Renal cortex interstitium (tissue), 11 donors: Measurements from ENCODE around the gene SARNP. TPM values are rescaled to one million over a fixed set of nuclear protein-coding genes. Genes with fewer than 3 reads are reported as not detected.

Experiments used
- DNase-seq, 11 donors: peaks; one replicate each; pipeline ENCODE4 v3.0.0-alpha.2; 2013; ENCODE audit warnings: low read depth in 9 of 11, low spot score in 4 of 11; ENCODE audit errors: extremely low read depth in 1 of 11
- polyA plus RNA-seq, 3 donors: library from polyadenylated mRNA; unstranded; fragments of 120-200 nt; gene quantifications; one replicate each; pipeline ENCODE4 v1.2.1, GENCODE V29; 2013; ENCODE audit not compliant: insufficient read length in 3 of 3

Gene SARNP
- polyA plus RNA-seq, 3 donors, result 97.2 to 143 (median 119) TPM

DNA sequence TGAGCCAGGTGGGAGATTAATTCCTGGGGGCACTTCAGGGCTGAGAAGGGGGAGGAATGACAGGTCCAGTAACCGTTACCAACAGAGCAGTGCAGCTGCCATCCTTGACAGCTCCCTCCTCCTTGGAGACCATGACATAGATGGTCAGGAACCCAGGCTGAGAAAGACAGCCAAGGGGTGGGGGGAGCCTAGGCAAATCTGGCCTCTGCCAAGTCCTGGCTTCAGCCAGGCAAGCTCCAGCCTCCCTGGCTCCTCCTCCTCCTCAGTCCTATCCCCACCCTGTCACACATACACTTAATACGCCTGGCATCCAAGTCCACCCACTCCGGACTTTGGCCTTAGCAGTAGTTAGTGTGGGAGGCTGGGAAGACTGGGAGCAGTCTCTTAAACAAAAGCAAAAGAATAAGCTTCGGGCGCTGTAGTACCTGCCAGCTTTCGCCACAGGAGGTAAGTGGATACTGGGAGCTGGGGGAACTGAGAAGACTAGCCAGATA, 97.4 kb downstream of the SARNP start, which contains the start of gene RDH5:
RDH5 (plus strand) TSS at position 323 of the 494 bp plus-strand sequence. CDS start 792 bp downstream, outside the sequence.
- no peak for DNase-seq

DNA sequence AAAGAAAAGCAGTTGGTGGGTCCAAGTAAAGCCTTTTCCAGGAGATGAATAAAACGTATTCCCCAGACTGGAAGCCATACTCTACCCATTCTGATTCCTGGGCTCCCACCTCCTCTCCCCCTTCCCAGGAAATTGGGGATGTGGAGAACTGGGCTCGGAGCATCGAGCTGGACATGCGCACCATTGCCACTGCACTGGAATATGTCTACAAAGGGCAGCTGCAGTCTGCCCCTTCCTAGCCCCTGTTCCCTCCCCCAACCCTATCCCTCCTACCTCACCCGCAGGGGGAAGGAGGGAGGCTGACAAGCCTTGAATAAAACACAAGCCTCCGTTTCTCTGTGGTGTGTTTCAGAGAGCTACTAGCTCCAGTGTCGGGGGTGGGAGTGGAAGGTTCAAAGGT, 98.2 kb downstream of the SARNP start:
- no peak for DNase-seq

DNA sequence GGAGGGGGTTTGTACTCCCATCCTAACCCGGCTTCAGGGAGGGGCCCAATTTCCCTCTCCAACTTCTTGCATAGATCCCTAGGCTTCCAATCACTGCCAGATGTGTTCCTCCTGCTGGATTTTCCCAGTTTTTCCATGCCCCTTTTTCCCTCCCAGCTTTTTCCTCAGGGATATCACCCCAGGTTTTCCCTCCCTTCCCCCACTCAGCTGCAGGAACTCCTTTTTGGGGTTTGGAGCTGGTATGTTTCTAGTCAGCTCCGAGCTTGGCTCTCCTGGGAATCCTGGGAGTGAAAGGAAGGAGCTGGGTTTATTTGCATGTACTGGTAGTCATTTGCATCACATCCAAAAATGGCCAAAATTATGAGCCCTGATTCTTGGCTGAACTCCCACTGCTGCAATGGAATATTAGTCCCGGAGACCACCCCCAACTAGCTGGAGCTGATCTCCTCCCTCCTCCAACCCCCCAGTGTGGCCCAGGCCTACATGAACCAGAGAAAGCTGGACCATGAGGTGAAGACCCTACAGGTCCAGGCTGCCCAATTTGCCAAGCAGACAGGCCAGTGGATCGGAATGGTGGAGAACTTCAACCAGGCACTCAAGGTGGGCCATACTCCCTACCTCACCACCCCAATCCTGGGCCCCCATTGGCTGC, 98.8 kb downstream of the SARNP start:
- no peak for DNase-seq

DNA sequence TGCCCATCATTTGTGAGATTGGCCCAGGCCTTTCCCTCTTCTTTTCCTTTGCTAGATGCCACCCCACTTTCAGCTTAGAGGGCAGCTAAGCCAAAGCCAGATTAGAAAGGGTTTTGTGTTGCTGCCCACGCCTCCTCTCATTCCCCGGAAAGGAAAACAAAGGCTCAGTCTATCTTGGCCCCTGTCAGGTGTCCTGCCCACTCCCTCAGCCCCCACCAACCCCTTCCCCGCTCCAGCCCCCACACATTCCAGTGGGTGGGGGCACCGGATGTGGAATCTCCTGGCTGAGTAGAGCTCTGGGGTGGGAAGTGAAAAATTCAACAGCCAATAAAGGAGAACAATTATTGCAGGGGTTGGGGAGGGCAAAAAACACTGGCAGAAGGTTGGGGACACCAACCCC, 99.5 kb downstream of the SARNP start:
- DNase-seq, result no peak

DNA sequence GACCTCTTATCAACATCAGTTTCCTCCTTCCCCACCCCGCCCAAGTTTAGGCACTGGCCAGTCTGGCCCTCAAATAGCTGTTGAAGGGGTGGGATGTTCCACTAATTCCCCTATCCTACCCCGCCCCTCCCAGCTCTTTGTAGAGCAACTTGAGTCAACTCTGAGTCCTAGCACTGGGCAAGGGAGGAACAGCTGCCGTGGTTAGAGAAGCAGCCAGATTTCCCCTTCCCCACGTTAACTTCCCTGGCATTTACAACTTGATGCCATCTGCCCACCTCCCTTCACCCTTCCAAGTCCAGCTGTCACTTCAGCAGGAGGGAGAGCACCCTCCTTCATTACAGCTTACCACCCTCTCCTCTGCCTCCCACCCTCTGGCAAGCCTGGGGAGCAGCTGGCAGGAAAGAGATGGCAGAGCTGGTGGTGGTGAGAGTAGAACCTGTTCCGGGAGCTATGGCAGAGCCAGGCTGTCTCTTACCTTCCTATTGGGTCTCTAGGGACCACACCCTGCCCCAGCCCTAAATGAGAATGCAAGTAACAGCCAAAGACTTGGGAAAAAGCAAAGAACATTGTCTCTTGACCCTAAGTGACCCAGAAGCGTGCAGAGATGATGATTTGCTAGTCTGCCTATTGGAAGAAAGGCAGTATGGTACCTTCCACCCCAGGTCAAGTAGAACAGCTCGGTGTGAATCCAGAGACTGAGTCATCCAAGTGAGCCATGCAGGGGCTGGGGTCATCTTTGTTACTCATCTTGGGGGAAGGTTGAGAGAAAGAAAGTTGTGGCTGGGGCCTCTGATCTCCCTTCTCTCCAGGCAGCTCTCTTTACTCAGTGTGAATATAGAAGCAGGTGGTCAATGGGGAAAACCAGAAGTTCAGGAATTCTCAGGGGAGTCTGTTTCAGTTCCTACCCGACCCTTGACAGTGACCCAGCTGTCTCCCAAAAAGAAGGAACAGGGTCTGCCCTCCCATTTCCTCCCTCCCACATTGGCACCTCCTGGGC, 100.2 kb downstream of the SARNP start:
- no peak for DNase-seq

DNA sequence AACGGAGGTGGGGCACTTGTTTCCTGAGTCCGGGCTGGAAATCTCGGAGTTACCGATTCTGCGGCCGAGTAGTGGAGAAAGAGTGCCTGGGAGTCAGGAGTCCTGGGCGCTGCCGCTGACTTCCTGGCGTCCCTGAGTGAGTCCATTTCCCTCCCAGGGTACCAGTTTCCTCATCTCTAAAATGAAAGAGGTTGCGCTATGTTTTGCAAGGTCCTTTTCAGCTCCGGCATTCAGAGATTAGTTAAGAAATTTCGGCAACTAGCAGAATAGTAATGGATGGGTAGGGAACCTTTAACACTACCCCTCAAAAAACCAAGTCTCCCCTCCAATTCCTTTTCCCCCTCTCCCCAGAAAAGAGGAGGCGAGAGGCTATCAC, 101.0 kb downstream of the SARNP start:
- DNase-seq, result no peak

DNA sequence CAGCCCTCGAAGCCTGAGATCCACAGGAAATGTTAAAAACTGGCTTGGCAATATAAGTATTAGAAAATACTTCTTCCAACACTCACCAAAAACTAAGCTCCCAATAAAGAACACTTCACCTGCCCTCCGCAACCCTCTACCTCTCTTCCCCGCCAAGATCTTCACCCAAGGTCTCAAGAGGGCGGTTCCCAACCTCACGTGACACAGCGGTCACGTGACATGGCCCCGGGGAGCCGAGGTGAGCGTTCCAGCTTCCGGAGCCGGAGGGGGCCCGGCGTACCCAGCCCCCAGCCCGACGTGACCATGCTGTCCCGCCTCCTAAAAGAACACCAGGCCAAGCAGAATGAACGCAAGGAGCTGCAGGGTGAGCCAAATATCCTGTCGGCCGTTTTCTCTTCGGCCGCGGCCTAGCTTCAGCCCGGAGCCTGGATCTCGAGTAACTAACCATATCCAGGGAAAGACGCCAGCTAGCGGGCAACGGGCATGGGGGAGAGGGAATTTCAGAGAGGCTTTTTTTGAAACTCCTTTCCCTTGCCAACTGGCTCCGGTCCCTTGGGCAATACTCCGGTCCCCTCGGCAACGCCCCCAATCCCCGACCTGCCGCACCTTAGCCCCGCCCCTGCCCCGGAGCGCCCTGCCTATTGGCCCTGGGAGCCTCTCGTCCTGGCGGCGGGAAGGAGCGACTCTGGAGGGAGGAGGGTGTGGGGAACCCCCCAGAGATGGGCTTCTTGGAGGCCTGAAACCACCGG, 101.5 kb downstream of the SARNP start, which contains the start of gene BLOC1S1:
BLOC1S1 (plus strand) TSS at position 214 of the 749 bp plus-strand sequence; CDS start at position 220, 6 bp downstream.
- DNase-seq, result peak in 9 of 11 donors; percentile 90 to 98 (median 92)

DNA sequence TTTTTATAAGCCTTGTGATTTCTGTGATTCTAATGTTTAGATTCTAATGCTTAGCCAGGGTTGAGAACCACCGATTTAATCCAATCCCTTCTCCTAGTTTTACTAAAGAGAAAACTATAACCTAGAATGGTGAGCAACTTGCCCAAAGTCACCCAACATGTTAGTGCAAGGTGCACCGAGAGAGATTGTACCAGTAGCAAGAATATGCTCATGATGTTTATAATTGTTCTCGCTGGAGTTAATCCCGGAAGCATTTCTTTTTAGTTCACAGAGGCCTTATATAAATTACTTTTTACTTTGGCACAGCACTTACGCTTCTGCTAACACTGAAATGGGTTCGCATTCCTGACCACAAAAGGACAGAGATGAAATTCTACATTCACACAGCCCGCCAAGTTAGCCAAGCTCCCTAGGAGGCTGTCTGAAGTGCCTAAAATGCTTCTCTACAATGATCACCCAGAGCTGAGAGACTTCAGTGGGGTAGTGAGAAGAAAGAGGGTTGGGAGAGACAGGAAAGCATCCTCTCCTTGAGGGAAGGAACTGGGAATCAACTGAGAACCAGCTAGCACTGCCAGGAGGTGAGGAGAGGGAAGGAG, 102.3 kb downstream of the SARNP start:
- no peak for DNase-seq

DNA sequence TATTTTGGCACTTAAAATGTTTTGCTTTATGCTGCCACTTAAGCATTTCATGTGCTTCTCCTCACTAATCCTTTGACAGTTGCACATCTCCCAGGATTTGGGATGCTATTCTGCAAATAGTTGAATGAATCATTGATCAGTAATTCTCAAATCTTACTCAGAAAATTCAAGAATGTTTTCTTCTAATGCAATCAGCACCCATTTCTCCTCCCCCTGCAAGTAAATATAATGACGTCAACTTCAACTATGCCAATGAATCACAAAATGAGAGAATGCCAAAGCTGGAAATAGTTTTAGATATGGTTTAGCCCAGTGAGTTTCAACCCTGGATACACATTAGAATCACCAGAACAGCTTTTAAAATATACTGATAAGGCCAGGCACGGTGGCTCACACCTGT, 103.8 kb downstream of the SARNP start:
- DNase-seq, result no peak

DNA sequence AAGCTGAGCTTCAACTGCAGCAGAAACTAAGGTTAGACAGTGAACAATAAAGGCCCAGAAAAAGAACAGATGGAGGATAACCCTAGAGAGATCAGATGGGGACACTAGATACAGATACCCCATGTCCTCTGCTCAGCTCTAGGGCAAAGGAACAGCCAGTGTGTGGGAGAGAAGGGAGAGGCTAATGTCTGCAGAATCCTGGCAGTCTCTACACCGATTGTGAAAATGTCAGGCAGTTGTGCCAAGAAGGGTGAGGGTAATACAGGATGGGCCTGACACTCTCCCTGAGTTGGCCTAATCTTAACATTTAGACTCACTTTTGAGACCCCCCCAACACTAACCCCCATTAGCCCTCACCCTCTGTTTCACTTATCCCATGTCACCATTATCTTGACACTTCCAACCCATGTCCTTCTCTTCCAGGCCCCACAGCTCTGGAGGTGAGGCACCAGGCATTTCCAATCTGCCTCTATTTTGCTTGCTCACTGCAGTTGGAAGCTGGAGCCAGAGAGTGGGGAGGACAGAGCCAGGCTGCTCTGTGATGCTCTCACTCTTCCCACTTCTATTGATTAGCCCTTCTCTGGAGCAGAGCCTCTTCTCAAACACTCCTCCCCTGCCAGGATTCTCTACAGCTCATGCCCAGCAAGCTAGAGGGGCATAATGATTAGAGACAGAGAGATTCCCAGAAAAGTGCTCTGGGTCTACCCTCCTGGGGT, 104.7 kb downstream of the SARNP start:
- no peak for DNase-seq

DNA sequence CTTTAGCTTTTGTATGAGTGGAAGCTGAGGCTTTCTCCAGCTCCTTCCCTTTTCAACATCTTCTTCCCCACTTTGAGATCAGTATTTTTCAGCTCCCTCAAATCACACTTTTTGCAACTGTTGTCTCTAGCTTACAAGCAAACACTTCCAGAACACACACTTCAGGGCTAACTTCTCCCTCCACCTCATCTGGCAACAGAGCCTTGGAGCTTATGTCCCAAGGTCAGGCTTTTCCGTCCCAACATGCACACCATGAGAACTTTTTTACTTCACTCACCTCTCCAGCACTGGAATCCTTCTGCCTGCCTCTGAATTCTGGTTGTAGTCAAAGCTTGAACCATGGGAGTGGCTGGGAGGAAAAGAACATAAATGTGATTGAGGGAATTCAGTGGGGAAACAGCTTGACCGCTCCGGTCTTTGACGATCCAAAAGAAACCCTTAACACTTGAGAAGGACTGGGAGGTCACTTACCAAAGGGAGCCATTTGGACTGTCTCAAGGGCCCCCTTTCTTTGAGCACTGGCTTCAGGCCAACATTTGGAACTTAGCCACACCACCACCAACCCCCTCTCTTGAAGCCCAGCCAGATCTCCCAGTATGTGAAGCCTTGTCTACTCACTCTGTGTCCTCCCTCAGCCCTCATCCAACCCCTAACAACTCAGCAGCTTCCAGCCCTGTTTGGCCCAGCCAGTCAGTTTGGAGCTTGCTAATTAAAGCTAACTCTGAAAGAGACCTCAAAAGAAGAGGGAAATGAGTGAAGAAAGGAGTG, 105.6 kb downstream of the SARNP start:
- DNase-seq, result peak in 1 of 11 donors; percentile 64

DNA sequence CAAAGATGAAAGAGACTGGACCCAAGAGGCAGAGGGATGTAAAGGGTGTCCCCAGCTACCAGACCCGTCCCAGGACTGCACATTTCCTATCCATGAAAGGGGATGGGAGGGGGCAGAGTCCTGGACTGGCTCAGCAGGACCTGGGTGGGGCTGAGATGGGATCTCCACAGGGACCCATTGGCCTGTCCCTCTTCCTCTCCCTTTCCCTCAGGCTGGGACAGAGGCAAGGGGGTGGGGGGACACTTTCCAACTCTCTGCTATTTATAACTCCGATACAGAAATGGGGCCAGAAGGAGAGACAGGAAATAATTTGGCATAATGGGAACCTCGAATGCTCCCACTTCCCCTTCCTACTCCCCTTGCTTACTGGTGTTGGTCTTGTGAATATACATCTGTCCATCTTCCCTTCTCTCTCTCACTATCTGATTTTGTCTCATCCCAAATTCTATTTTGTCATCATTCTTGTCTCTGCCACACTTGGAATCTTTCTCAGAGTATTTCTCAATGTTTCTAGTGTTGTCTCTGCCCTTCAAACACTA, 108.8 kb downstream of the SARNP start:
- DNase-seq, result no peak

DNA sequence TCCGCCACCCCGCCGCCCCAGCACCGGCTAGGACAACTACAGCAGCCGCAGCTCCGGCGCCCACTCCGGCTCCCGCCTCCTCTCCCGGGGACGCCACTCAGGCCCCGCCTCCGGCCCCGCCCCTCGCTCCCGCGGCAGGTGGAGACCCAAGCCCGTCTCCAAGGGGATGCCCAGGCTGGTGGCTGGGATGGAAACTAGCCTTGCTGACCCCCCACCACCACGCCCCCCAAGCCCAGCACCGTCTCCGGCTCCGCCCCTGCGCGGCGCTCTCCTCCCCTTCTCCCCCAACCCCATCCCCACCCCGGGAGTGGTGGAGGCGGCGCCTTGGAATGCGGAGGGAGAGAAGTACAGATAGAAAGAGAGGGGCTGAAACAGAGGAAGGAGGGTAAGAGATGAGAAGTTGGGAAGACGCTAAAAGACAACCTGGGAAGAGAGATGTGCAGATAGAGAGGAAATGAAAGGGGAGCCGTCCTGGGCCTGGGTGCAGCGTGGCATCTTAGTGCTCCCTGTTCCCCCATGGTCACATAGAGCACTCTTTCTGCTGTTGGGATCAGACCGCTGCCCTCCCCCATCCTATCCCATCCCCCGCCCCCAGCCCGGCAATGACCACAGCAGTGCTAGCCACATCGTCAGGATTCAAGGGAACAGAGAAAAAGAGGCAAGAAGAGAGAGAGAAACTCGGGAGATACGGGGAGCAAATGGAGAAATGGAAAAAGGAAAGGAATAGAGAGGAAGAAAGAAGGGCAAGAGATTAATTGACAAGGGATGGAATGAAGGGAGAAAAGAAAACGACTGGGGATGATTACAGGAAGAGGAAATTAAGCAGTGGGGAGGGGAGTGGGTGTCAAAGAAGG, 109.5 kb downstream of the SARNP start, which contains the start of gene ITGA7:
ITGA7 (minus strand) TSS at position 64 of the 854 bp plus-strand sequence. CDS start 222 bp downstream, outside the sequence.
- DNase-seq, result peak in 3 of 11 donors; percentile 63 to 66 (median 65)
